Hepatocyte (in vitro differentiated cells): ENCODE results near the gene SDK1.

Source experiments
- CTCF ChIP-seq: fragments of 200-600 bp; sonication (generic); IDR thresholded peaks from 2 replicates; pipeline ENCODE4 v1.5.1; 2016; ENCODE audit warnings: antibody characterized with exemption, mild to moderate bottlenecking; ENCODE audit not compliant: poor library complexity
- EZH2 ChIP-seq: fragments of 200-600 bp; sonication (generic); IDR thresholded peaks from 2 replicates; pipeline ENCODE4 v1.6.1; 2016; ENCODE audit warnings: antibody characterized with exemption, mild to moderate bottlenecking, borderline replicate concordance
- EZH2phosphoT487 ChIP-seq: fragments of 200-600 bp; sonication (generic); IDR thresholded peaks from one replicate; pipeline ENCODE4 v1.6.1; 2018; ENCODE audit warnings: antibody characterized with exemption, mild to moderate bottlenecking, low read depth, moderate library complexity; ENCODE audit not compliant: unreplicated experiment, severe bottlenecking

- TF ChIP-seq CTCF (no peak), EZH2 (no peak), EZH2phosphoT487 (no peak)
Measured at GRCh38 chr7:3767917-3768777, 467.1 kb downstream of the SDK1 start.
